ENCODE results near the gene BGLAP.

The BGLAP gene

GRCh38 chr1:156258859-156259258 is 16.9 kb downstream of the BGLAP start:
- TF ChIP-seq, protein P1, sequence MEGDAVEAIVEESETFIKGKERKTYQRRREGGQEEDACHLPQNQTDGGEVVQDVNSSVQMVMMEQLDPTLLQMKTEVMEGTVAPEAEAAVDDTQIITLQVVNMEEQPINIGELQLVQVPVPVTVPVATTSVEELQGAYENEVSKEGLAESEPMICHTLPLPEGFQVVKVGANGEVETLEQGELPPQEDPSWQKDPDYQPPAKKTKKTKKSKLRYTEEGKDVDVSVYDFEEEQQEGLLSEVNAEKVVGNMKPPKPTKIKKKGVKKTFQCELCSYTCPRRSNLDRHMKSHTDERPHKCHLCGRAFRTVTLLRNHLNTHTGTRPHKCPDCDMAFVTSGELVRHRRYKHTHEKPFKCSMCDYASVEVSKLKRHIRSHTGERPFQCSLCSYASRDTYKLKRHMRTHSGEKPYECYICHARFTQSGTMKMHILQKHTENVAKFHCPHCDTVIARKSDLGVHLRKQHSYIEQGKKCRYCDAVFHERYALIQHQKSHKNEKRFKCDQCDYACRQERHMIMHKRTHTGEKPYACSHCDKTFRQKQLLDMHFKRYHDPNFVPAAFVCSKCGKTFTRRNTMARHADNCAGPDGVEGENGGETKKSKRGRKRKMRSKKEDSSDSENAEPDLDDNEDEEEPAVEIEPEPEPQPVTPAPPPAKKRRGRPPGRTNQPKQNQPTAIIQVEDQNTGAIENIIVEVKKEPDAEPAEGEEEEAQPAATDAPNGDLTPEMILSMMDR (conservative IDR thresholded peaks at IDR 0.05): no peak
- H3K27ac ChIP-seq: no peak overlapping the region

- no peak overlapping the region for H3K27ac ChIP-seq
- TF ChIP-seq, protein P1 (conservative IDR thresholded peaks at IDR 0.05): no peak
Measured at GRCh38 chr1:156259805-156260204, 17.8 kb downstream of the BGLAP start.

DNA sequence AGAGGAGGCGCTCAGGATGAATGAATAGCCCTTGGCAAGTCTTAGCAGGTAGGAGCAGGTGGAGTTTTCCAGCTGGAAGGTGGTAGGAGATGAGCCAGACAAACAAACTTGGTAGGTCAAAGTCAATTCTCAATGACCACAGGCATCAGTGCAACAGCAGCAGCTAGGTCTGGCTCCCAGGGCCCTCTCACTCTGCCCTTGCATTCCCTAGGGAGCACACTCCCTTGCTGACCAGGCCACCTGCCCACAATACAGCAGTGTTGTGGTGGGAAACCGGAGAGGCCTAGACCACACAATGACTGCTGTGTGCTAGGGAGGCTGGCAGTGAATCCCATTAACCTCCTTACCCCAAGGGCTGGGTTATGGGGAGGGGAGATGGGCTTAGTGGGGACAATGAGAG is 18.9 kb downstream of the BGLAP start:
- TF ChIP-seq, protein P1 (conservative IDR thresholded peaks at IDR 0.05): no peak
- no peak overlapping the region for H3K27ac ChIP-seq

- TF ChIP-seq, protein P1 (conservative IDR thresholded peaks at IDR 0.05): no peak
- H3K27ac ChIP-seq: no peak overlapping the region
Measured at GRCh38 chr1:156262461-156263287, 20.7 kb downstream of the BGLAP start.

DNA sequence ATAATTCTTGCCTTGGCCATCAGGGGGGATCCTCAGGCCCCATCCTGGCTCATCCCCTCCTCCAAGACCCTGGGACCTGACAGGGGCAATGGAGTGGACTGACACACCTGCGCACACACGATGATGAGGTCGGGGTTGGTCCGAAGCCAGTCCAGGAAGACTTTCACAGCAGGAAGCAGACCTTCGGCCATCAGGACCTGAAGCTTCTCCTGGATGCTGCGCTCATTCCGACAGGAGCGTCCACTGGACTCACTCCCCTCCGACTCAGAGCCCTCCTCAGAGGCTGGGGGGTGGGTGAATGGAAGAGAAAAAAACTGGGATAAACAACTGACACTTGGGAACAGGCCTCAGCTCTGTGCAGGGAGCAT is 21.3 kb downstream of the BGLAP start:
- H3K27ac ChIP-seq: no peak overlapping the region

GRCh38 chr1:156266051-156266450 is 24.1 kb downstream of the BGLAP start:
- no peak overlapping the region for H3K27ac ChIP-seq
- TF ChIP-seq, protein P1 (conservative IDR thresholded peaks at IDR 0.05): no peak

More for the DNA sequence above, 21.3 kb downstream of the BGLAP start:
- TF ChIP-seq, protein P1 (conservative IDR thresholded peaks at IDR 0.05): no peak

- no peak overlapping the region for H3K27ac ChIP-seq
- TF ChIP-seq, protein P1 (conservative IDR thresholded peaks at IDR 0.05): no peak
Measured at GRCh38 chr1:156268336-156268735, 26.4 kb downstream of the BGLAP start.

All from VCaP (cell line).